Keratinocyte (primary cell): ENCODE measurements around the gene SYTL1.

Experiments
- EZH2 ChIP-seq: IDR thresholded peaks from one replicate; pipeline ENCODE4 v1.6.1; 2012; ENCODE audit warnings: inconsistent platforms, mild to moderate bottlenecking, low read length, moderate library complexity
- TF ChIP-seq, protein P1 (sequence below), 3 experiments: IDR thresholded peaks in 1 of 3; conservative IDR thresholded peaks in 1 of 3; optimal IDR thresholded peaks in 1 of 3; 2 replicates in 2 of 3; 3 replicates in 1 of 3; pipeline versions ENCODE3 to v1.5.1; 2011; ENCODE audit warnings: low read length in 3 of 3, mild to moderate bottlenecking in 3 of 3, moderate library complexity in 2 of 3, control low read depth in 1 of 3, inconsistent platforms in 1 of 3; ENCODE audit not compliant: insufficient read depth in 2 of 3; ENCODE audit errors: extremely low read depth in 1 of 3

DNA sequence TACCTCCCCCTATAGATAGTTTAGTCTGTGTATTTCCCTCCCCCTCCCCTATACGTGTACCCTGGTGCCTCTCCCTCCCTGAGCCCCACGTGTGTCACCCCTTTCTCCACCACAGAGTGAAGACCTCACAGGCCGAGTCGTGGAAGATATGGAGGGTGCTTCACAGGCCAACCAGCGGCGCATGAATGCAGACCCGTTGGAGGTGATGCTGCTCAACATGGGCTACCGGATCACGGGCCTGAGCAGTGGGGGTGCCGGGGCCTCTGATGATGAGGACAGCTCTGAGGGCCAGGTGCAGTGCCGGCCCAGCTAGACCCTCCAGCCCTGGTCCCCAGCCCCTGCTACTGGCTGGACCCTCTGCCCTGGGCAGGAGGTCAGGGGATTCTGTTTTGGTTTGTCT, 35.8 kb upstream of the SYTL1 start:
- TF ChIP-seq EZH2 = no peak
- TF ChIP-seq, protein P1, sequence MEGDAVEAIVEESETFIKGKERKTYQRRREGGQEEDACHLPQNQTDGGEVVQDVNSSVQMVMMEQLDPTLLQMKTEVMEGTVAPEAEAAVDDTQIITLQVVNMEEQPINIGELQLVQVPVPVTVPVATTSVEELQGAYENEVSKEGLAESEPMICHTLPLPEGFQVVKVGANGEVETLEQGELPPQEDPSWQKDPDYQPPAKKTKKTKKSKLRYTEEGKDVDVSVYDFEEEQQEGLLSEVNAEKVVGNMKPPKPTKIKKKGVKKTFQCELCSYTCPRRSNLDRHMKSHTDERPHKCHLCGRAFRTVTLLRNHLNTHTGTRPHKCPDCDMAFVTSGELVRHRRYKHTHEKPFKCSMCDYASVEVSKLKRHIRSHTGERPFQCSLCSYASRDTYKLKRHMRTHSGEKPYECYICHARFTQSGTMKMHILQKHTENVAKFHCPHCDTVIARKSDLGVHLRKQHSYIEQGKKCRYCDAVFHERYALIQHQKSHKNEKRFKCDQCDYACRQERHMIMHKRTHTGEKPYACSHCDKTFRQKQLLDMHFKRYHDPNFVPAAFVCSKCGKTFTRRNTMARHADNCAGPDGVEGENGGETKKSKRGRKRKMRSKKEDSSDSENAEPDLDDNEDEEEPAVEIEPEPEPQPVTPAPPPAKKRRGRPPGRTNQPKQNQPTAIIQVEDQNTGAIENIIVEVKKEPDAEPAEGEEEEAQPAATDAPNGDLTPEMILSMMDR (optimal IDR thresholded peaks at IDR 0.05 in 1 of 3, IDR thresholded peaks at IDR 0.05 in 1 of 3, conservative IDR thresholded peaks at IDR 0.05 in 1 of 3; ENCODE audit: extremely low read depth in 1 of 3, insufficient read depth in 2 of 3, low read length in 3 of 3) = no peak
